ENCODE measurements around the gene HAO2. TPM values are rescaled to one million over a fixed set of nuclear protein-coding genes. Genes with fewer than 3 reads are reported as not detected.
A peak's percentile ranks its signal among the peaks of the same experiment; 100 is the strongest.

The HAO2 gene
- total RNA-seq, 1 donor from 2014 or later = not detected

GRCh38 chr1:119326251-119326650 lies 42.3 kb upstream of the HAO2 start:
- no peak for TF ChIP-seq CTCF (IDR thresholded peaks at IDR 0.05; ENCODE audit: unreplicated experiment)
- H3K27me3 Mint-ChIP-seq = peaks cover 42% of the 10 kb centered on the region
- peaks cover 10% of the 10 kb centered on the region for H3K4me1 Mint-ChIP-seq (ENCODE audit: low read depth)
- H3K4me3 Mint-ChIP-seq (ENCODE audit: low read depth) = no peak overlapping the region
- H3K27ac Mint-ChIP-seq = no peak overlapping the region
- H3K36me3 Mint-ChIP-seq (ENCODE audit: insufficient read depth) = no peaks in the 10 kb centered on the region
- no peak for DNase-seq (ENCODE audit: low spot score, unreplicated experiment)
- no peaks in the 10 kb centered on the region for H3K9me3 Mint-ChIP-seq (ENCODE audit: low read depth)

DNA sequence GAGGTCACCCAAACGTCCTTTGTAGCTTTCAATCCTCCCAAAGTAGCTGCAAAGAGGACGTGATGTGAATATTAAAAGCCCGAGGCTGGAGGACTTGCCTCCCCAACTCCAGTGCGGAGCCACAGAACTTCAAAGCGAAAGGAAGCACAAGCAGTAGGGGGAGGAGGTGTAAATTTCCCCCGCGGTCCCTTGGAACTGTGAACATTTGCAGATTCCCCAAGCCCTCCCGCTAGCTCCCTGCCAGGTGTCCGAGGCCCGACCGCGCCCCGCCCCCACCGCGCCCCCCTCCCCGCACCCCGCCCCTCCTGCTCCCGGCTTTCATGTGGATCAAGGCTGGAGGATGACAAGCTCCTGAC lies 41.5 kb upstream of the HAO2 start:
- Mint-ChIP-seq H3K9me3 (ENCODE audit: low read depth) (no peaks in the 10 kb centered on the region), H3K27me3 (peaks cover 42% of the 10 kb centered on the region), H3K4me1 (ENCODE audit: low read depth) (peaks cover 6% of the 10 kb centered on the region), H3K36me3 (ENCODE audit: insufficient read depth) (no peaks in the 10 kb centered on the region), H3K4me3 (ENCODE audit: low read depth) (peak overlapping the region; percentile 70), H3K27ac (no peak overlapping the region)
- DNase-seq (ENCODE audit: low spot score, unreplicated experiment) = no peak
- TF ChIP-seq CTCF (IDR thresholded peaks at IDR 0.05; ENCODE audit: unreplicated experiment) = no peak

- Mint-ChIP-seq H3K27ac (no peak overlapping the region), H3K36me3 (ENCODE audit: insufficient read depth) (no peaks in the 10 kb centered on the region), H3K4me1 (ENCODE audit: low read depth) (peaks cover 10% of the 10 kb centered on the region), H3K27me3 (peaks cover 42% of the 10 kb centered on the region), H3K9me3 (ENCODE audit: low read depth) (no peaks in the 10 kb centered on the region), H3K4me3 (ENCODE audit: low read depth) (peak overlapping the region; percentile 70)
- DNase-seq (ENCODE audit: low spot score, unreplicated experiment) = peak; percentile 15
- TF ChIP-seq CTCF (IDR thresholded peaks at IDR 0.05; ENCODE audit: unreplicated experiment) = peak; percentile 72
These were observed 41.0 kb upstream of the HAO2 start for GRCh38 chr1:119327450-119328155.

- DNase-seq (ENCODE audit: low spot score, unreplicated experiment) = no peak
- Mint-ChIP-seq H3K4me3 (ENCODE audit: low read depth) (no peak overlapping the region), H3K27me3 (peaks cover 36% of the 10 kb centered on the region), H3K9me3 (ENCODE audit: low read depth) (peaks cover 3% of the 10 kb centered on the region), H3K4me1 (ENCODE audit: low read depth) (peaks cover 12% of the 10 kb centered on the region), H3K36me3 (ENCODE audit: insufficient read depth) (no peaks in the 10 kb centered on the region), H3K27ac (no peak overlapping the region)
- no peak for TF ChIP-seq CTCF (IDR thresholded peaks at IDR 0.05; ENCODE audit: unreplicated experiment)
These were observed 38.8 kb upstream of the HAO2 start for GRCh38 chr1:119329541-119330461.

DNA sequence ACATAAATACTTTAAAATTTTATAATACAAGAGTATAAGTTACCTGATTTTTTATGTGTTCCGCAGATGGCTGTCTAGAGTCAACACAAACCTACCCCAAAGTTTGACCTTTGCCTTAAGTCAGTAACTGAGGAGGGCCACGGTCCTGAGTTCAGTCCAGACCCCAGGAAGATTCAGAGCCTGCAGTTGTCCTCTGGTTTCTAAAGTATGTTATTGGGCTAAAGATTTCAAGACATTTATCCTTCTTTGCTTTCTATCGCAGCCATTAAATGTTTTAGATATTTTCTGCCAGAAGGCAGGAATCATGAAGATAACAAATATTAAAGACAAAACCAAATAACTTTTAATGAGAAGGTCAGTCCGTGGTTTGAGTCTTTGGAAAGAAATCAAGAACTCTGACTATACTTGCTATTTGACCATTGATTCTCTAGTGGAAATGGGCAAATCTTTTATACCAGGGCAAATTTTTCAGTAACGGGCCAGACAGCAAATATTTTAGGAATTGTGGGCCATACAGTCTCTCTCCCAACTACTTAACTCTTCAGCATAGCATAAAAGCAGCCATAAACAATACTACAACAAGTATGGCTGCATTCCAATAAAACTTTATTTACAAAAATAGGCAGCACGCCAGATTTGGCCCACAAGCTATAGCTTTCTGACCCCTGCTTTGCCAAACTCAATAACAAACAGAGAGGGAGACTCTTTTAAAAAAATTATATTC lies 38.0 kb upstream of the HAO2 start:
- no peak overlapping the region for H3K27ac Mint-ChIP-seq
- no peak for DNase-seq (ENCODE audit: low spot score, unreplicated experiment)
- no peak overlapping the region for H3K4me3 Mint-ChIP-seq (ENCODE audit: low read depth)
- TF ChIP-seq CTCF (IDR thresholded peaks at IDR 0.05; ENCODE audit: unreplicated experiment) = no peak
- no peaks in the 10 kb centered on the region for H3K36me3 Mint-ChIP-seq (ENCODE audit: insufficient read depth)
- H3K4me1 Mint-ChIP-seq (ENCODE audit: low read depth) = peaks cover 12% of the 10 kb centered on the region
- peaks cover 3% of the 10 kb centered on the region for H3K9me3 Mint-ChIP-seq (ENCODE audit: low read depth)
- H3K27me3 Mint-ChIP-seq = peaks cover 28% of the 10 kb centered on the region

Measured in progenitor cell of endocrine pancreas (in vitro differentiated cells).